Ishikawa (cell line): ENCODE measurements around the gene REPIN1.

Experiments used
- CEBPB ChIP-seq: IDR thresholded peaks from 2 replicates; pipeline ENCODE4 v1.6.1; 2012
- CREB1 ChIP-seq: IDR thresholded peaks from 2 replicates; pipeline ENCODE4 v1.6.1; 2012; ENCODE audit warnings: low read depth
- EGR1 ChIP-seq: IDR thresholded peaks from 2 replicates; pipeline ENCODE4 v1.6.1; 2012
- EP300 ChIP-seq: IDR thresholded peaks from 2 replicates; pipeline ENCODE4 v1.6.1; 2012; ENCODE audit warnings: borderline replicate concordance
- FOXM1 ChIP-seq: IDR thresholded peaks from 2 replicates; pipeline ENCODE4 v1.6.1; 2012; ENCODE audit warnings: low read depth, borderline replicate concordance
- MAX ChIP-seq: IDR thresholded peaks from 2 replicates; pipeline ENCODE4 v1.6.1; 2012
- NFIC ChIP-seq: IDR thresholded peaks from 2 replicates; pipeline ENCODE4 v1.6.1; 2012
- RAD21 ChIP-seq: IDR thresholded peaks from 2 replicates; pipeline ENCODE4 v1.6.1; 2012; ENCODE audit warnings: low read depth
- REST ChIP-seq: IDR thresholded peaks from 2 replicates; pipeline ENCODE4 v1.6.1; 2012; ENCODE audit warnings: low read depth, mild to moderate bottlenecking
- TAF1 ChIP-seq: IDR thresholded peaks from 2 replicates; pipeline ENCODE4 v1.6.1; 2012; ENCODE audit warnings: low read depth, mild to moderate bottlenecking
- TCF12 ChIP-seq: IDR thresholded peaks from 2 replicates; pipeline ENCODE4 v1.6.1; 2012; ENCODE audit warnings: low read depth
- TEAD4 ChIP-seq: IDR thresholded peaks from 2 replicates; pipeline ENCODE4 v1.6.1; 2012
- YY1 ChIP-seq: IDR thresholded peaks from 2 replicates; pipeline ENCODE4 v1.6.1; 2012; ENCODE audit warnings: low read depth
- ZBTB7A ChIP-seq: IDR thresholded peaks from 2 replicates; pipeline ENCODE4 v1.6.1; 2012; ENCODE audit warnings: low read depth
- TF ChIP-seq, protein P1 (sequence below): IDR thresholded peaks from 2 replicates; pipeline ENCODE4 v1.6.1; 2012

REPIN1 gene

DNA sequence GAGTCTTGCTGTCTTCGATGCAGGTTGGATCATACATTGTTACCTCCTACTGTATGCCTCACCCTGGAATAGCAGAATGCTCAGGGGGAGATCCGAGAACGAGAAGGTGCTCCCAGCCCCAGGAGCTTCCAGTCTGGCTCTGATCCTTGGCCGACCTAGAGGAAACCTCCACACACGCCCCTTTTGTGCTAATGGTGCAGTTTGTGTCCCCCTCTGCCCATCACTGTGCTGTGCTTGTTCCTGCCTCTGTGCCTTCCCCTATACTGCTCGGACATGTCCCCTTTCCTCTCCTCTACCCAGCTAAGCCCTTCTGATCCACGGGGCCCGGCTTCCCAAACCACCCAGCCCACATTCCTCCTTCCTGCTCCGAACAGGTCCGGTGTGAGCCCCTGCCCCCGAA, 43.0 kb downstream of the REPIN1 start:
- TF ChIP-seq NFIC, result no peak
- no peak for TF ChIP-seq EP300
- TF ChIP-seq, protein P1, sequence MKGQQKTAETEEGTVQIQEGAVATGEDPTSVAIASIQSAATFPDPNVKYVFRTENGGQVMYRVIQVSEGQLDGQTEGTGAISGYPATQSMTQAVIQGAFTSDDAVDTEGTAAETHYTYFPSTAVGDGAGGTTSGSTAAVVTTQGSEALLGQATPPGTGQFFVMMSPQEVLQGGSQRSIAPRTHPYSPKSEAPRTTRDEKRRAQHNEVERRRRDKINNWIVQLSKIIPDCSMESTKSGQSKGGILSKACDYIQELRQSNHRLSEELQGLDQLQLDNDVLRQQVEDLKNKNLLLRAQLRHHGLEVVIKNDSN, result no peak
- no peak for TF ChIP-seq CEBPB
- TF ChIP-seq RAD21, result no peak
- no peak for TF ChIP-seq EGR1
- TF ChIP-seq TAF1, result no peak
- TF ChIP-seq CREB1, result no peak
- no peak for TF ChIP-seq TCF12
- no peak for TF ChIP-seq ZBTB7A
- TF ChIP-seq FOXM1, result no peak
- no peak for TF ChIP-seq REST
- TF ChIP-seq YY1, result no peak
- TF ChIP-seq MAX, result no peak
- TF ChIP-seq TEAD4, result no peak

GRCh38 chr7:150412016-150412415, 43.4 kb downstream of the REPIN1 start:
- no peak for TF ChIP-seq EGR1
- TF ChIP-seq TCF12, result no peak
- TF ChIP-seq YY1, result no peak

GRCh38 chr7:150412518-150413488, 44.2 kb downstream of the REPIN1 start:
- no peak for TF ChIP-seq CEBPB
- TF ChIP-seq MAX, result no peak
- TF ChIP-seq TCF12, result no peak
- no peak for TF ChIP-seq CREB1
- no peak for TF ChIP-seq NFIC
- TF ChIP-seq TAF1, result no peak
- no peak for TF ChIP-seq FOXM1
- no peak for TF ChIP-seq TEAD4
- no peak for TF ChIP-seq RAD21
- TF ChIP-seq, protein P1, result no peak
- TF ChIP-seq EP300, result no peak
- TF ChIP-seq EGR1, result no peak

DNA sequence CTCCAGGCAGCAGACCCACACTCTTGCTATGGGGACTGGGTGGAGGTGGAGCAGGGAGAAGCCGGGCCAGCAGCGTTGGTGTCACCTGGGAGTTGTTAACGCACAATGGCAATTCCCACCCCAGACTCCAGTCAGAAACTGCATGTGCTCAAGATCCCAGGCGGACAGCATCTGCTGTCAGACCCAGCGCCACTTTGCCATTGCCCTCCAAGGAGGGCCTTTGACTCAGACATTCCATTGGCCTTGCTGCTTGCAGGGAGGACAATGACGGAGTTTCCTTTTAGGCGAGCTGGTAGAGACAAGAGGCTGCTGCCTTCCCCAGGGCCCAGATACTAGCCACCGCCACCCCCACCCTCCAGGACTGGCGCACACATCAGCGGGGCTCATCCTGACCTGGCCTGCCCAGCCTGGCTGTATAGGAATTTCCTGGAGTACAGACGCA, 45.0 kb downstream of the REPIN1 start:
- TF ChIP-seq NFIC (no peak), TEAD4 (no peak), REST (no peak), CEBPB (no peak), CREB1 (no peak), MAX (no peak)

GRCh38 chr7:150415161-150416153, 46.8 kb downstream of the REPIN1 start:
- no peak for TF ChIP-seq TEAD4
- no peak for TF ChIP-seq REST
- TF ChIP-seq CREB1, result no peak
